Measurements from ENCODE around the gene TMEM25. TPM values are rescaled to one million over a fixed set of nuclear protein-coding genes. Genes with fewer than 3 reads are reported as not detected.

The TMEM25 gene
- total RNA-seq, 2 donors from 2014 or later = 8.2 to 14.9 TPM

- H3K4me3 Mint-ChIP-seq = no peak overlapping the region
- H3K4me1 Mint-ChIP-seq = peaks cover 7% of the 10 kb centered on the region
- peaks cover 77% of the 10 kb centered on the region for H3K36me3 Mint-ChIP-seq (ENCODE audit: low read depth)
- no peak overlapping the region for H3K27ac Mint-ChIP-seq
- no peak for ATAC-seq (replicated peaks)
- no peaks in the 10 kb centered on the region for H3K27me3 Mint-ChIP-seq
- no peaks in the 10 kb centered on the region for H3K9me3 Mint-ChIP-seq
These were observed 50.1 kb downstream of the TMEM25 start for GRCh38 chr11:118581057-118581456.

Other genes starting within 250 kb of the TMEM25 start
- gene CD3E, start 226.5 kb upstream of the TMEM25 start, total RNA-seq = 100 to 1,000 TPM; 338 to 500 TPM
- gene CD3D, start 188.5 kb upstream of the TMEM25 start, total RNA-seq = 100 to 1,000 TPM; 313 to 365 TPM
- gene CD3G, start 186.8 kb upstream of the TMEM25 start, total RNA-seq = 100 to 1,000 TPM; 103 to 140 TPM
- 10 to 100 TPM; 40.9 to 48.3 TPM for gene UBE4A, start 171.6 kb upstream of the TMEM25 start, total RNA-seq
- 100 to 1,000 TPM; 155 to 275 TPM for gene ATP5MG, start 129.6 kb upstream of the TMEM25 start, total RNA-seq
- 100 to 1,000 TPM in 1 of 2 donors, 10 to 100 TPM in 1; 81.6 to 118 TPM for gene KMT2A, start 94.7 kb upstream of the TMEM25 start, total RNA-seq
- gene TTC36, start 3.7 kb upstream of the TMEM25 start, total RNA-seq = 1 to 10 TPM in 1 of 2 donors, under 1 TPM in 1; 0.29 to 1.2 TPM
- 1 to 10 TPM; 7.0 to 7.5 TPM for gene IFT46, start 34.7 kb downstream of the TMEM25 start, total RNA-seq
- gene ARCN1, start 41.2 kb downstream of the TMEM25 start, total RNA-seq = 100 to 1,000 TPM; 143 to 155 TPM
- 1 to 10 TPM; 2.2 to 4.7 TPM for gene PHLDB1, start 76.4 kb downstream of the TMEM25 start, total RNA-seq
- not detected for gene TREH, start 148.5 kb downstream of the TMEM25 start, total RNA-seq